ENCODE data around the gene OVCA2.
A peak's percentile ranks its signal among the peaks of the same experiment; 100 is the strongest.

OVCA2 gene

DNA sequence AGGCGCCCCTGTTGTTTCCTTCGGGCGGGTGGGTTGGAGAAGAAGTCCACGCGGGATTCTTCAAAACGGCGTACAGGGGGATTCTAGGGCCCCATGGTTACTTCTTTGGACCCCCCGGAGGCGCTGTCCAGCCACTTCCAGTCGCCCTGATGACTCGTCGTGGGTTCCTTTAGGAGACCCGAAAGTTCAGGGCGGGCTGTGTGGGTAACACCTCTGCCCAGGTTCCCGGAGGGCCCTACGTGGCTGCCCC is 12.4 kb downstream of the OVCA2 start:
- TF ChIP-seq, protein P1, sequence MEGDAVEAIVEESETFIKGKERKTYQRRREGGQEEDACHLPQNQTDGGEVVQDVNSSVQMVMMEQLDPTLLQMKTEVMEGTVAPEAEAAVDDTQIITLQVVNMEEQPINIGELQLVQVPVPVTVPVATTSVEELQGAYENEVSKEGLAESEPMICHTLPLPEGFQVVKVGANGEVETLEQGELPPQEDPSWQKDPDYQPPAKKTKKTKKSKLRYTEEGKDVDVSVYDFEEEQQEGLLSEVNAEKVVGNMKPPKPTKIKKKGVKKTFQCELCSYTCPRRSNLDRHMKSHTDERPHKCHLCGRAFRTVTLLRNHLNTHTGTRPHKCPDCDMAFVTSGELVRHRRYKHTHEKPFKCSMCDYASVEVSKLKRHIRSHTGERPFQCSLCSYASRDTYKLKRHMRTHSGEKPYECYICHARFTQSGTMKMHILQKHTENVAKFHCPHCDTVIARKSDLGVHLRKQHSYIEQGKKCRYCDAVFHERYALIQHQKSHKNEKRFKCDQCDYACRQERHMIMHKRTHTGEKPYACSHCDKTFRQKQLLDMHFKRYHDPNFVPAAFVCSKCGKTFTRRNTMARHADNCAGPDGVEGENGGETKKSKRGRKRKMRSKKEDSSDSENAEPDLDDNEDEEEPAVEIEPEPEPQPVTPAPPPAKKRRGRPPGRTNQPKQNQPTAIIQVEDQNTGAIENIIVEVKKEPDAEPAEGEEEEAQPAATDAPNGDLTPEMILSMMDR (IDR thresholded peaks at IDR 0.05; ENCODE audit: low read depth, low read length), result no peak
- peak overlapping the region; percentile 59 for H3K4me3 ChIP-seq (ENCODE audit: low read depth, low read length)
- in situ Hi-C loops (cut with HindIII; ENCODE audit: low sequenced_read_pairs), result no loop called here
- no peak for DNase-seq (ENCODE audit: low read depth, low spot score)

DNA sequence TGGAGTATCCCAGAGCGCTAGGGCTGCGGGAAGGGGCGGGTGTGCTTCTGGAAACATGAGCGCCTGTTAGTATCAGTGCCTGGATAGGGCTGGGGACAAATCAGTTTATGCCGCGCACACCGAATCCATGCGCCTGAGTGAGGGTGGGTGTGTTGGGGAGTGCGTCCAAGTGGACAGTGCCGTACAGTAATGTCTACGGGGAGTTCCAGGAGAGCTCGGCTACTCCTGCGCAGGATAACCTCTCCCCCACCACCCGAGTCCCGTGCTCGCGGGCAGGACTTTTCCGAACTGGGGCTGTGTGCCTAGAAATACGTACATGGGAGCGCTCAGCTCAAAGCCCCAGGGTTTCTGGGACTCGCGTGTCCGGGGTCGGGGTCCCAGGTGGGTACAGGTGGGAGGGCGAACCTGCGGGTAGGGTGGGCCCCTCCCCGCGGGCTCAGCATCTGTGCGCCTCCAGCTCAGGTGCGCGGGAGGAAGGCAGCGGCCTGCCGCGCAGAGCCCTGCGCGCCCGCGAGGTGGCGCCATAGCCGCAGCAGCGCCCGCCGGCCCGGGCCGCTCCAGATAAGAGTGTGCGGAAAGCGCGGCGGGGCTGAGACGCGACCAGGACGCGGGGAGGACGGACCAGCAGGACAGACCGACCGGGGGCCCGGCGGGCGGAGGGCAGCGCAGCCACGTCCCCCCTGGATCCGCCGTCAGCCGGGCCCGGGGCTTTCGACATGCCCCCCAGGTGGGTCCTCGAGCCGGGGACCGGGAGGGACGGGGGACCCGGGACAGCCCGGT is 12.9 kb downstream of the OVCA2 start, which contains the start of gene HIC1:
Gene HIC1, plus strand, starts transcription at position 592 of the 780 bp plus-strand sequence. CDS start 1,588 bp downstream, outside the sequence.
- TF ChIP-seq, protein P1 (IDR thresholded peaks at IDR 0.05; ENCODE audit: low read depth, low read length), result peak; percentile 72
- peak; percentile 80 for DNase-seq (ENCODE audit: low read depth, low spot score)
- H3K4me3 ChIP-seq (ENCODE audit: low read depth, low read length), result peak within 1 kb of the TSS; percentile 59
- in situ Hi-C loops (cut with HindIII; ENCODE audit: low sequenced_read_pairs), result no loop called here

DNA sequence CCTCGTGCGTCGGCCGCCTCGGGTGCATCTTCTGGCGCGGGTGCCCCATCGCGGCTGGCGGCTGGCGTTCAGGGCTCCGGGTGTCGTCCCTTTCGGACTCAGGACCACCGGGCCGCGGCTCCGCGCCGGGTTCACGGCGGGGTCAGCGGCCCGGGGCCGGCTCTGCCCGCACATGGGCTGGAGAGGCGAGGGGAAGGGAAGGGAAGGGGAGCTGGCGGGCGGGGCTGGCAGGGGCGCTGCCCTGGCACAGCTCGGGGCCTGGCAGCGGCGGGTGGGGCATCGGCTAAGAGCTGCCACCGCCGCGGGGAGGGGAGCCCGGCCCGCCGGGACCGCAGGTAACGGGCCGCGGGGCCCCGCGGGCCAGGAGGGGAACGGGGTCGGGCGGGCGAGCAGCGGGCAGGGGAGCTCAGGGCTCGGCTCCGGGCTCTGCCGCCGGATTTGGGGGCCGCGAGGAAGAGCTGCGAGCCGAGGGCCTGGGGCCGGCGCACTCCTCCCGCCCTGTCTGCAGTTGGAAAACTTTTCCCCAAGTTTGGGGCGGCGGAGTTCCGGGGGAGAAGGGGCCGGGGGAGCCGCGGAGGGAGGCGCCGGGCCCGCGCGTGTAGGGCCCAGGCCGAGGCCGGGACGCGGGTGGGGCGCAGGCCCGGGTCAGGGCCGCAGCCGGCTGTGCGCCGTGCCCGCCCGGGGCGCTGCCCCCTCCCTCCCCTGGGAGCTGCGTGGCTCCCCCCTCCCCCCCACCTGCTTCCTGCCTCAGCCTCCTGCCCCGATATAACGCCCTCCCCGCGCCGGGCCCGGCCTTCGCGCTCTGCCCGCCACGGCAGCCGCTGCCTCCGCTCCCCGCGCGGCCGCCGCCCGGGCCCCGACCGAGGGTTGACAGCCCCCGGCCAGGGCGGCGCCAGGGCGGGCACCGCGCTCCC is 13.7 kb downstream of the OVCA2 start:
- H3K4me3 ChIP-seq (ENCODE audit: low read depth, low read length), result peak overlapping the region; percentile 59
- TF ChIP-seq, protein P1 (IDR thresholded peaks at IDR 0.05; ENCODE audit: low read depth, low read length), result no peak
- DNase-seq (ENCODE audit: low read depth, low spot score), result peak; percentile 47
- in situ Hi-C loops (cut with HindIII; ENCODE audit: low sequenced_read_pairs), result no loop called here

DNA sequence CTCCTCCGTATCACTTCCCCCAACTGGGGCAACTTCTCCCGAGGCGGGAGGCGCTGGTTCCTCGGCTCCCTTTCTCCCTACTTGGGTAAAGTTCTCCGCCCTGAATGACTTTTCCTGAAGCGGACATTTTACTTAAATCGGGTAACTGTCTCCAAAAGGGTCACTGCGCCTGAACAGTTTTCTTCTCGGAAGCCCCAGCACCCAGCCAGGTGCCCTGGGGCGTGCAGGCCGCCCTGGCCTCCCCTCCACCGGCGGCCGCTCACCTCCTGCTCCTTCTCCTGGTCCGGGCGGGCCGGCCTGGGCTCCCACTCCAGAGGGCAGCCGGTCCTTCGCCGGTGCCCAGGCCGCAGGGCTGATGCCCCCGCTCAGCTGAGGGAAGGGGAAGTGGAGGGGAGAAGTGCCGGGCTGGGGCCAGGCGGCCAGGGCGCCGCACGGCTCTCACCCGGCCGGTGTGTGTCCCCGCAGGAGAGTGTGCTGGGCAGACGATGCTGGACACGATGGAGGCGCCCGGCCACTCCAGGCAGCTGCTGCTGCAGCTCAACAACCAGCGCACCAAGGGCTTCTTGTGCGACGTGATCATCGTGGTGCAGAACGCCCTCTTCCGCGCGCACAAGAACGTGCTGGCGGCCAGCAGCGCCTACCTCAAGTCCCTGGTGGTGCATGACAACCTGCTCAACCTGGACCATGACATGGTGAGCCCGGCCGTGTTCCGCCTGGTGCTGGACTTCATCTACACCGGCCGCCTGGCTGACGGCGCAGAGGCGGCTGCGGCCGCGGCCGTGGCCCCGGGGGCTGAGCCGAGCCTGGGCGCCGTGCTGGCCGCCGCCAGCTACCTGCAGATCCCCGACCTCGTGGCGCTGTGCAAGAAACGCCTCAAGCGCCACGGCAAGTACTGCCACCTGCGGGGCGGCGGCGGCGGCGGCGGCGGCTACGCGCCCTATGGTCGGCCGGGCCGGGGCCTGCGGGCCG is 14.7 kb downstream of the OVCA2 start:
- TF ChIP-seq, protein P1 (IDR thresholded peaks at IDR 0.05; ENCODE audit: low read depth, low read length), result no peak
- peak; percentile 73 for DNase-seq (ENCODE audit: low read depth, low spot score)
- in situ Hi-C loops (cut with HindIII; ENCODE audit: low sequenced_read_pairs), result no loop called here
- H3K4me3 ChIP-seq (ENCODE audit: low read depth, low read length), result peak overlapping the region; percentile 59

DNA sequence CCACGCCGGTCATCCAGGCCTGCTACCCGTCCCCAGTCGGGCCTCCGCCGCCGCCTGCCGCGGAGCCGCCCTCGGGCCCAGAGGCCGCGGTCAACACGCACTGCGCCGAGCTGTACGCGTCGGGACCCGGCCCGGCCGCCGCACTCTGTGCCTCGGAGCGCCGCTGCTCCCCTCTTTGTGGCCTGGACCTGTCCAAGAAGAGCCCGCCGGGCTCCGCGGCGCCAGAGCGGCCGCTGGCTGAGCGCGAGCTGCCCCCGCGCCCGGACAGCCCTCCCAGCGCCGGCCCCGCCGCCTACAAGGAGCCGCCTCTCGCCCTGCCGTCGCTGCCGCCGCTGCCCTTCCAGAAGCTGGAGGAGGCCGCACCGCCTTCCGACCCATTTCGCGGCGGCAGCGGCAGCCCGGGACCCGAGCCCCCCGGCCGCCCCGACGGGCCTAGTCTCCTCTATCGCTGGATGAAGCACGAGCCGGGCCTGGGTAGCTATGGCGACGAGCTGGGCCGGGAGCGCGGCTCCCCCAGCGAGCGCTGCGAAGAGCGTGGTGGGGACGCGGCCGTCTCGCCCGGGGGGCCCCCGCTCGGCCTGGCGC is 15.4 kb downstream of the OVCA2 start:
- TF ChIP-seq, protein P1 (IDR thresholded peaks at IDR 0.05; ENCODE audit: low read depth, low read length), result no peak
- in situ Hi-C loops (cut with HindIII; ENCODE audit: low sequenced_read_pairs), result no loop called here
- DNase-seq (ENCODE audit: low read depth, low spot score), result no peak
- peak overlapping the region; percentile 59 for H3K4me3 ChIP-seq (ENCODE audit: low read depth, low read length)

Measured in astrocyte of the spinal cord (primary cell).